ENCODE data around the gene ZNF653. TPM values are rescaled to one million over a fixed set of nuclear protein-coding genes. Genes with fewer than 3 reads are reported as not detected.

The ZNF653 gene
- total RNA-seq, 8 experiments from 2014 or later: 2.5 to 12.8 (median 8.4) TPM

DNA sequence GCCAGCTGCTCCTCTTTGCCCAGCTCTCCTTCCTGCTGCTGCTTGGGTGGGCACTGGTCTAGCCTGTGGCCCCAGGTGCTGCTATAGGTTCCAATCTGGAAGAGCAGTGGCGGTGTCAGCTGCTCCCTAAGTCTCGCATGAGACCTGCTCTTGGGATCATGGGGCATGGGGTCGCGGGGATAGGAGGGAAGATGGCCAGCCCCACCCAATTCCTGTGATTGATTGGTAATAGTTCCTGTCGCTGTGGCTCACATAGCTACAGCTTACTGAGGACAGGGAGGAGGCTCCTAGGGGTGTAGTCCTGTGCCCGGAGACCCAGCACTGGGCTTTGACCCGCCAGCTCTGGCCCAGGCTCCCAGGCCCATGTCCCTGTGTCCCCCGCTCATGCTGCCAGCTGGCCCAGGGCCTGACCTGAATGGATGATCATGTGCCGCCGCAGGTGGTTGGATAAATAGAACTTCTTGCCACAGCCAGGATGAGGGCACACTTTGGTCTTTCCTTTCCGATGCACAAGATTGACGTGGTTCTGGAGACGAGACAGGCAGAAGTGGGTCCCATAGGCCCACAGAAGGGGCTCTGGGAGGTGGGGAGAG is 20.3 kb downstream of the ZNF653 start:
- Histone ChIP-seq H3K4me3 (no peak overlapping the region), H3K4me1 (replicated peaks in 1 of 2) (peaks cover 0 to 2% of the 10 kb centered on the region in 2 donors), H3K27ac (no peak overlapping the region)
- in situ Hi-C loops (cut with MboI; ENCODE audit: low pct_unique_long_range_greater_than_20kb in 2 of 9, low sequenced_read_pairs in 9 of 9, unreplicated experiment in 9 of 9): loop anchor here in 3 of 9 experiments (25.0 kb wide), 1 partner anchor 198 kb away; the partner anchor contains the start of gene TSPAN16 (in 3 of the 3)
- no peak for ATAC-seq (replicated peaks in 6 of 8)
- 80 to 100% (median 87%) methylated on average over 2 to 4 of the region's 13 CpGs; no CpG with 5 or more reads in 7 of the 10 experiments for WGBS, 10 experiments

GRCh38 chr19:11483366-11484111 is 22.1 kb downstream of the ZNF653 start:
- in situ Hi-C loops (cut with MboI; ENCODE audit: low pct_unique_long_range_greater_than_20kb in 2 of 9, low sequenced_read_pairs in 9 of 9, unreplicated experiment in 9 of 9): loop anchor here in 3 of 9 experiments (25.0 kb wide), 1 partner anchor 196 kb away; the partner anchor contains the start of gene TSPAN16 (in 3 of the 3)
- Histone ChIP-seq H3K27ac (no peak overlapping the region), H3K4me3 (no peak overlapping the region), H3K4me1 (replicated peaks in 1 of 2) (peaks cover 0 to 9% of the 10 kb centered on the region in 2 donors)
- ATAC-seq (replicated peaks in 6 of 8): no peak
- WGBS, 10 experiments: 80 to 100% (median 97%) methylated on average over 1 to 16 of the region's 57 CpGs; no CpG with 5 or more reads in 7 of the 10 experiments

DNA sequence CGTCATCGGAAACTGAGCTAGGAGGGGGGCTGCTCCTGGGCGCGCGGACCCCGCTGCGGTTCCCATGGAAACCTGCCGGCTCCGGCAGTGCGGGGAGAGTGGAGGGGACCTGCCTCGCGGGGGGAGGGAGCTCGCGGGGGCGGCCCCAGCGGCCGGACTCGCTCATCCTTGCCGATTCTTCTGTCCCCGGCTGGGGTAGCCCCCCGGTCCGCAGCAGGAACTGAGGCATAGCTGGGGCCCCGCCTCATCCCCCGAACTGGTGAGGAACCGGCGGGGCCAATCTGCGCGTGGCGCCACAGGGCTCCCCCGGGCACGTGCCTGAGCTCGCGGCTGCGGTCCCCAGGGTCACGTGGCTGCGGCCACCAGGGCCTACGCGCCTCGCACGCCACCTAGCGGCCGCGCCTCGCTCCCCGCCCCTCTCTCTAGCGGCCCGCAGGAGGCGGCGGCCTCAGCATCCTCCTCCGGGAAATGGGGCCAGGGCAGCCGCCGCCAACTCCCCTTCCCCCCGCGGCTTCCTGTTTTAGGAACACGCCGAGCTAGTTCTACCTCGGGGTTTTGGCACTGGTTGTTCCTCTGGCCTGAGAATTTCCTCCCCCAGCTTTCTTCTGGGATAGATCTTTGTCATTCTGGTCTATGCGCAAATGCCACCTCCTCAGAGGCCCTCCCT is 23.1 kb downstream of the ZNF653 start:
- Histone ChIP-seq H3K4me3 (peak overlapping the region; percentile 35 to 98 (median 75)), H3K27ac (peak overlapping the region; percentile 76 to 79), H3K4me1 (replicated peaks in 1 of 2) (peaks cover 0 to 10% of the 10 kb centered on the region in 2 donors)
- in situ Hi-C loops (cut with MboI; ENCODE audit: low pct_unique_long_range_greater_than_20kb in 2 of 9, low sequenced_read_pairs in 9 of 9, unreplicated experiment in 9 of 9): loop anchor here in 3 of 9 experiments (25.0 kb wide), 1 partner anchor 195 kb away; the partner anchor contains the start of gene TSPAN16 (in 3 of the 3)
- 0 to 40% (median 0%) methylated on average over 2 to 3 of the region's 58 CpGs; no CpG with 5 or more reads in 7 of the 10 experiments for WGBS, 10 experiments
- ATAC-seq (replicated peaks in 6 of 8): peak; percentile 34 to 81 (median 49)

DNA sequence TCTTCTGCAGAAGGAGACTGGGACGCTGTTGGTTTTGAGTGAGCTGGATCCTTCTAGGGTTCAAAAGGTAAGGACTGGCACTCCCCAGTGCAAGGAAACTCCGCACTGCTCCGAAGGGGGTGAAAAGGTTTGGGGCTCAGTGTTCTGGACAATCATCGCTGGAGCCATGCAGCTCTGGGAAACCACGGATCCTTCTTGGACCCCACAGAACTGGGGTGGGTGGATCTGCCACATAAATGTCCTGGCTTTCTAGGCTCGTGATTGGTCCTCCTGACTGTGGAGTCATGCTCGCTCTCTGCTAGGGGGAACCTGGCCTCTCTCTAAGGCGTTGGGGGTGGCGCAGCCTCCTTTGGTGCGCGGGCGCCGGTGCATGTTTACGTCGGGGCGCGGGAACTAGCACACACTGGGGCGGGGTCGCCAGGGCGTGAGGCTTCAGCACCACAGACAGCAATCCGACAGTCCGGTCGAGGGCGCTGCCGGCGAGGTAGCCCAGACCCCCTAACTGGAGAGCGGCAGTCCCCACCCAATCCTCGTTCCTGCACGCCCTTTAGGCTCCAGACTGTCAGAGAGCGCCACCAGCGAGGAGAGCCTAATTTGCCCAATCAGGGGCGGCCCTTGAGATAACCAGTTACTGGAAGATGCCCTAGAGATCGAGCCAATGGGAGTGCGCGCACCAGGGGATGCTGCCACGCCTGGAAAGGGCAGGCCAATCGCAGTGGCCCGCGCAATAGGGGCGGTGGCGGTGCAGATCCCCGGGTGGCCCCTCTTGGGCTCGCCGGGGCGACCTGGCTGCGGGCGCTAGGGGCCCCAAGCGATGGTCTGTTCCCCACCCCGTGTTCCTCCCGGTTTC is 23.9 kb downstream of the ZNF653 start:
- Histone ChIP-seq H3K27ac (peak overlapping the region; percentile 76 to 79), H3K4me1 (replicated peaks in 1 of 2) (peaks cover 0 to 10% of the 10 kb centered on the region in 2 donors), H3K4me3 (peak overlapping the region; percentile 35 to 98 (median 75))
- in situ Hi-C loops (cut with MboI; ENCODE audit: low pct_unique_long_range_greater_than_20kb in 2 of 9, low sequenced_read_pairs in 9 of 9, unreplicated experiment in 9 of 9): loop anchor here in 3 of 9 experiments (25.0 kb wide), 1 partner anchor 194 kb away; the partner anchor contains the start of gene TSPAN16 (in 3 of the 3)
- peak; percentile 71 to 90 (median 78) for ATAC-seq (replicated peaks in 6 of 8)
- WGBS, 10 experiments: 0 to 65% (median 27%) methylated on average over 1 to 9 of the region's 50 CpGs; no CpG with 5 or more reads in 3 of the 10 experiments

DNA sequence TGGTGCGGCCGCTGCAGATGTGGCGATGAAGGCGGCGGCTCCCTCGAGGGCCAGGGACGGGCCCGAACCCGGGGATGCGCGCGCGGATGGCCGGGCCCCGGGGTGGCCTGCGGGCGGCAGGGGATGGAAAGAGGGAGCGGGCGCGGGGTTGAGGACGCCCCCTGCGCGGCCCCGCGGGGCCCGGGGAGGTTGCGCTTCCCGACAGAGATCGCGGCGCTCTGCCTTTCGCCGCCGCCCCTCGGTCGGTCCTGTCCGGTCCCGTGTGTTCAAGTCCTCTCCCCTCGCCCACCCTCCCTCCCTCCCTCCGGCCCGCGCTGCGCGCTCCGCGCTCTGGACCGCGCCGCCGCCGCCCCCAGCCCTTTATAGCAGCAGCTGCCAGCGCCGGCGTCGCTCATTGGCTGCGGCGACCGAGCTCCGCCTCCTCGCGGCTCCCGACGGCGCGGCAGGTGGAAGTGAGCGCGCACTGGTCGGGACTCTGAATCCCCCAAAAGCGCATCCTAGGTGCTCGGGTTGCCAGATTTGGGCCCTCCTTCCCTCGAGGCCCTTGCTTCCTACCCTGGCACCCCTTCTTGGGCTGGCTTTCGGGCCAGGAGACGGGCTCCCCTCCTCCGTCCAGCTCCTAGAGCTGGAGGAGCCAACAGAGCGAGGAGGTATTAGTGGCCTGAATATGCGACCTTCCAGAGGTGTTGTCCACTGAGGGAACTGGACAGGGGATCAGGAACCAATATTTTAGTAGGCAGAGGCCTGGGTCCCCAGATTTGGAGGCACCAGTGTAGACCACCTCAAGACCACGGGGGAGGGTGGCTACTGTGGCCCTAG is 24.7 kb downstream of the ZNF653 start, which contains the start of gene ELAVL3:
Gene ELAVL3 (minus strand): TSS at position 332 of the 819 bp plus-strand sequence. CDS start 438 bp downstream, outside the sequence.
- peak within 1 kb of the TSS; percentile 86 to 93 for H3K27ac ChIP-seq
- in situ Hi-C loops (cut with MboI; ENCODE audit: low pct_unique_long_range_greater_than_20kb in 2 of 9, low sequenced_read_pairs in 9 of 9, unreplicated experiment in 9 of 9): loop anchor here in 3 of 9 experiments (25.0 kb wide), 1 partner anchor 194 kb away; the partner anchor contains the start of gene TSPAN16 (in 3 of the 3)
- 11 to 50% (median 20%) methylated on average over 1 to 3 of the region's 77 CpGs; no CpG with 5 or more reads in 7 of the 10 experiments for WGBS, 10 experiments
- H3K4me3 ChIP-seq: peak within 1 kb of the TSS; percentile 75 to 98 (median 84)
- peak in 5 of 8 experiments; percentile 7 to 16 (median 14) for ATAC-seq (replicated peaks in 6 of 8)
- peaks cover 0 to 10% of the 10 kb centered on the region in 2 donors for H3K4me1 ChIP-seq (replicated peaks in 1 of 2)

DNA sequence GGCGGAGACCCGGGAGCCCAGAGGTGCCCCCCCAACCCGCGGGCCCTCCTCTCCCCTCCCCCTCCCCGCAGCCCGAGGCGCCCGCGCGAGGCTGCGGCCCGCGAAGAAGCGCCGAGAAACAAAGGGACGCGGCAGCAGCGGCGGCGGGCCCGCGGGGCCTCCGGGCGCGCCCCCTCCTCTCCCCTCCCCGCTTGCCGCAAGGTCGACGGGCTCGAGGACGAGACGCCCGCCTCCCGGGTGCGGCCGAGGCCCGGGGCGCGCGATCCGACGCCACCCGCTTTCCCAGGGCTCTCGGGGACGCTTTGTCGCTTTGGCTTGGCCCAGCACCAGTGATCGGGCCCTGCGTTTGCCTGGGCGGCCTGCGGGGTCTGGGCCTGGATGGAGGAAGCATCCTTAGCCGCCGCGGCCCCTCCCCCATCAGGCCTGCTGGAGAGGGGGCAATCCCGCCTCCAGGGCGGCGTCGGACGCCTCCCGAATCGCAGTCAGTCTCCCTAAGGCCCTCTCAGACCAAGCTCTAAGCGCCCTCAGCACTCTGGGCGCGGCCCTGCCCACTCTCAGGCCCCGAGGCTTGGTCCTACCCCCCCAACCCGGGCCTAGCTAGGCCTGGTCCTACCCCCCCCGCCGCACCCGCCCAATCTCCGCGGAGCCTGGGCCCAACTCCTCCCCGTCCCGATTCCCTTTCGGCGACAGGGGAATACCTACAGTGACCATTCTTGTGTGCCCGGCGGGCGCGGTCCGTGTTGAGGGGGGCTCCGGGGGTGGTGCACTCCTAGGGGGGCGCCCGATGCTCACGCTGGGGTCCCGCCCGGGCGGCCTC is 25.5 kb downstream of the ZNF653 start:
- in situ Hi-C loops (cut with MboI; ENCODE audit: low pct_unique_long_range_greater_than_20kb in 2 of 9, low sequenced_read_pairs in 9 of 9, unreplicated experiment in 9 of 9): loop anchor here in 3 of 9 experiments (25.0 kb wide), 1 partner anchor 193 kb away; the partner anchor contains the start of gene TSPAN16 (in 3 of the 3)
- WGBS, 10 experiments: 0% methylated on average over 2 to 3 of the region's 86 CpGs; no CpG with 5 or more reads in 8 of the 10 experiments
- Histone ChIP-seq H3K4me3 (peak overlapping the region; percentile 75 to 98 (median 84)), H3K27ac (peak overlapping the region; percentile 86 to 93), H3K4me1 (replicated peaks in 1 of 2) (peaks cover 0 to 10% of the 10 kb centered on the region in 2 donors)
- peak in 5 of 8 experiments; percentile 0 to 2 (median 1) for ATAC-seq (replicated peaks in 6 of 8)

DNA sequence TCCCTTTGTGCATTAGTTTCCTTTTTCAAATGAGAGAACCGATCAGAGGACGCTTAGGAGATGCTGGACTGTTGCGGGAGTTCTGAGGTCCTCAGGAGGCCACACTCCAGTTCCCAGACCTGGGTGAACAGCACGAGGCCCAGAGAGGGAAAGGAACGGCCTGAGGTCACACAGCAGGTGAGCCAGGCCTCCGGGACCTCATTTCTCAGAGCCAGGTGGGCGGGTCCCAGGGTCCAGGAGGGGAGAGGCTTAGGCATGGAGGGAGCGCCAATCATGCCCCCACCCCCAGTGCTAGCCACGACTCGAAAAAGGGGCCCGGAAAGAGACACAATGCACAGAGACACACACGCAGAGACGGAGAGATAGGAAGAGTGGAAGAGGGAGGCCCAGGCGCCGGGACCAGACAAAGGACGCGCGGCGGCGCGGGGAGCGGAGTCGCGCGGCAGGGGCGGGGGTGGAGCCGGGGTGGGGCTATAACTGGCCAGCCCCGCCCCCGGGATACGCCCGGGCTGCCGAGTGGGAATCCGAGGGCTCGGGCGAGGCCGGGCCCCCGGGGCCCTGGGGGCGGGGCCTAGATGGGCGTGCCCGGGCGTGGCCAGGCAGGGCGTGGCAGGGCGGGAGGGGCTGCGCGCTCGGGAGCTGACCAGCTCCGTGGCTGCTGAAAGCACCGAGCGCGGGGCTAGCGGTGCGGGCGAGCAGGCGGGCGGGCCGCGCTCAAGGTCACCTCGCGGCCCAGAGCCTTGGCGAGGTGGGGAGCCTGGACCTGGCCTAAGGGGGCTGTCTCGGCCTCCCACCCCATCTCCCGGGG is 26.3 kb downstream of the ZNF653 start:
- 30 to 80% methylated on average over 1 to 8 of the region's 62 CpGs; no CpG with 5 or more reads in 8 of the 10 experiments for WGBS, 10 experiments
- peak in 5 of 8 experiments; percentile 30 to 44 (median 43) for ATAC-seq (replicated peaks in 6 of 8)
- Histone ChIP-seq H3K27ac (peak overlapping the region; percentile 86 to 93), H3K4me1 (replicated peaks in 1 of 2) (peaks cover 0 to 10% of the 10 kb centered on the region in 2 donors), H3K4me3 (peak overlapping the region; percentile 75 to 98 (median 84))
- in situ Hi-C loops (cut with MboI; ENCODE audit: low pct_unique_long_range_greater_than_20kb in 2 of 9, low sequenced_read_pairs in 9 of 9, unreplicated experiment in 9 of 9): loop anchor here in 3 of 9 experiments (25.0 kb wide), 1 partner anchor 192 kb away; the partner anchor contains the start of gene TSPAN16 (in 3 of the 3)

GRCh38 chr19:11478167-11479089 is 27.2 kb downstream of the ZNF653 start:
- H3K27ac ChIP-seq: peak overlapping the region; percentile 86 to 93
- H3K4me3 ChIP-seq: peak overlapping the region; percentile 75 to 98 (median 84)
- WGBS, 10 experiments: 69 to 100% (median 80%) methylated on average over 1 to 7 of the region's 19 CpGs; no CpG with 5 or more reads in 5 of the 10 experiments

DNA sequence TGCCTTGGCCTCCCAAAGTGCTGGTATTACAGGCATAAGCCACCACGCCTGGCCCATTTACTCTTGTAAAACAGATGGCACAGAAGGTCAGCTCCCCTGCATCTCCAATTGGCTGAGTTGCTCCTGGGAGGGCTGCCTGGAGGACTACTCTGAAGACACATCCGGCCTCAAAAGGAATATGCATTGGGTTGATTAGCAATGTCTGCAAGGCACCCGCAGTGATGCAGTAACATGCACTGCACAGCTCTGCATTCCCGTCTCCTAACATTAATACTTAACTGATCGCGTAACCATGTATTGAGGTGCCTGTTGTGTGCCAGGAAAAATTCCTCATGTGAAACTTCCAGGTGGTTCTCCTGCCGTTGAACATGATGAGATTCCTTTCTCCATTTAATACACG is 29.8 kb downstream of the ZNF653 start:
- Histone ChIP-seq H3K4me3 (no peak overlapping the region), H3K27ac (no peak overlapping the region), H3K4me1 (replicated peaks in 1 of 2) (peaks cover 0 to 8% of the 10 kb centered on the region in 2 donors)
- peak in 1 of 8 experiments; percentile 14 for ATAC-seq (replicated peaks in 6 of 8)
- in situ Hi-C loops (cut with MboI; ENCODE audit: low pct_unique_long_range_greater_than_20kb in 2 of 9, low sequenced_read_pairs in 9 of 9, unreplicated experiment in 9 of 9): loop anchor here in 3 of 9 experiments (25.0 kb wide), 1 partner anchor 189 kb away; the partner anchor contains the start of gene TSPAN16 (in 3 of the 3)
- WGBS, 10 experiments: 0 to 100% (median 80%) methylated on average over 1 to 8 of the region's 8 CpGs; no CpG with 5 or more reads in 2 of the 10 experiments

More at GRCh38 chr19:11478167-11479089, 27.2 kb downstream of the ZNF653 start:
- in situ Hi-C loops (cut with MboI; ENCODE audit: low pct_unique_long_range_greater_than_20kb in 2 of 9, low sequenced_read_pairs in 9 of 9, unreplicated experiment in 9 of 9): loop anchor here in 3 of 9 experiments (25.0 kb wide), 1 partner anchor 191 kb away; the partner anchor contains the start of gene TSPAN16 (in 3 of the 3)
- ATAC-seq (replicated peaks in 6 of 8): no peak
- H3K4me1 ChIP-seq (replicated peaks in 1 of 2): peaks cover 0 to 10% of the 10 kb centered on the region in 2 donors
